Endothelial cell of umbilical vein (primary cell): ENCODE results near the gene NCKAP5. TPM values are rescaled to one million over a fixed set of nuclear protein-coding genes. Genes with fewer than 3 reads are reported as not detected.

Experiments
- BruUV-seq: library from RNA; stranded (reverse); fragments of 400-500 nt; replicated peaks from 2 replicates; lab custom pipeline; 2021; lab: Mats Ljungman, UMichigan
- CTCF ChIA-PET: fragments of 300-600, 350-600 bp; sonication (Branson Sonifier 250); formaldehyde crosslinking; loops from one replicate; lab custom pipeline; 2021; ENCODE audit warnings: antibody characterized with exemption, inconsistent platforms; lab: Charles Lee
- POLR2A ChIA-PET: fragments of 300-600, 350-600 bp; sonication (Branson Sonifier 250); formaldehyde crosslinking; loops from one replicate; lab custom pipeline; 2021; ENCODE audit warnings: antibody characterized with exemption, inconsistent platforms; lab: Charles Lee
- DNase-seq: peaks from one replicate; pipeline ENCODE4 v3.0.0-alpha.2; 2011; ENCODE audit warnings: low read depth, low spot score
- FAIRE-seq: peaks from 2 replicates; lab custom pipeline; 2011; peaks lifted over from hg19 to GRCh38; lab: Jason Lieb, UNC
- H2AFZ ChIP-seq: 2 replicates; pipeline ENCODE4 v1.6.0; 2012; ENCODE audit warnings: low read depth, low read length, control low read depth, inconsistent platforms
- H3K27ac ChIP-seq: 2 replicates; pipeline ENCODE4 v1.5.1; 2011; ENCODE audit warnings: low read depth, mild to moderate bottlenecking, control low read depth, low read length, moderate library complexity; ENCODE audit not compliant: insufficient read depth
- H3K27me3 ChIP-seq, 2 experiments: 2 replicates each; pipeline versions ENCODE4 v1.6.0 to v1.6.1; 2011; ENCODE audit warnings: low read length in 2 of 2, mixed read lengths in 1 of 2; ENCODE audit not compliant: control insufficient read depth in 2 of 2, insufficient read depth in 2 of 2
- H3K36me3 ChIP-seq, 2 experiments: 2 replicates in 1 of 2; 3 replicates in 1 of 2; pipeline ENCODE4 v1.5.1; 2011; ENCODE audit warnings: low read length in 2 of 2, mild to moderate bottlenecking in 1 of 2, moderate library complexity in 1 of 2; ENCODE audit not compliant: control insufficient read depth in 2 of 2, insufficient read depth in 2 of 2; ENCODE audit errors: extremely low read depth in 1 of 2
- H3K4me1 ChIP-seq: 3 replicates; pipeline ENCODE4 v1.5.1; 2011; ENCODE audit warnings: mild to moderate bottlenecking, low read length; ENCODE audit not compliant: control insufficient read depth, insufficient read depth; ENCODE audit errors: extremely low read depth
- H3K4me2 ChIP-seq: 2 replicates; pipeline ENCODE4 v1.6.1; 2011; ENCODE audit warnings: low read length, control low read depth, mixed read lengths; ENCODE audit not compliant: insufficient read depth
- H3K4me3 ChIP-seq, 3 experiments: fragments of 200-600 bp in 1 of 3; sonication (generic), shearing (Covaris generic) in 1 of 3; replicated peaks in 1 of 3; 2 replicates each; pipeline ENCODE4 v1.5.1; 2011 to 2016; ENCODE audit warnings: control low read depth in 3 of 3, low read length in 3 of 3, mild to moderate bottlenecking in 2 of 3, inconsistent platforms in 1 of 3, low read depth in 1 of 3, moderate library complexity in 1 of 3; ENCODE audit not compliant: insufficient read depth in 1 of 3
- H3K79me2 ChIP-seq: 2 replicates; pipeline ENCODE4 v1.6.0; 2012; ENCODE audit warnings: low read length, inconsistent platforms; ENCODE audit not compliant: control insufficient read depth, insufficient read depth
- H3K9ac ChIP-seq: replicated peaks from 2 replicates; pipeline ENCODE3; 2011; ENCODE audit warnings: low read length, control low read depth; ENCODE audit not compliant: insufficient read depth; ENCODE audit errors: extremely low read depth
- H3K9me1 ChIP-seq: replicated peaks from 3 replicates; pipeline ENCODE4 v1.6.0; 2011; ENCODE audit warnings: mild to moderate bottlenecking, low read length; ENCODE audit not compliant: control insufficient read depth, insufficient read depth; ENCODE audit errors: extremely low read depth
- H3K9me3 ChIP-seq: replicated peaks from 2 replicates; pipeline ENCODE4 v1.5.1; 2012; ENCODE audit warnings: low read length, inconsistent platforms; ENCODE audit not compliant: control insufficient read depth, insufficient read depth
- H4K20me1 ChIP-seq: replicated peaks from 2 replicates; pipeline ENCODE3; 2011; ENCODE audit warnings: mild to moderate bottlenecking, low read length; ENCODE audit not compliant: control insufficient read depth, insufficient read depth; ENCODE audit errors: extremely low read depth
- CTCF ChIP-seq, 2 donors: IDR thresholded peaks; 1 replicate in 1 of 2; 2 replicates in 1 of 2; pipeline ENCODE4 v1.5.1; 2011; ENCODE audit warnings: low read length in 2 of 2, mild to moderate bottlenecking in 2 of 2, moderate library complexity in 2 of 2, control low read depth in 1 of 2, inconsistent platforms in 1 of 2, low read depth in 1 of 2; ENCODE audit not compliant: insufficient read depth in 1 of 2; ENCODE audit errors: extremely low read depth in 1 of 2
- EZH2 ChIP-seq: IDR thresholded peaks from 2 replicates; pipeline ENCODE4 v1.6.1; 2012; ENCODE audit warnings: borderline replicate concordance, low read depth, mild to moderate bottlenecking, moderate library complexity, low read length, inconsistent platforms; ENCODE audit not compliant: severe bottlenecking
- FOS ChIP-seq: IDR thresholded peaks from 2 replicates; pipeline ENCODE4 v1.6.1; 2011; ENCODE audit warnings: mild to moderate bottlenecking, low read length, moderate library complexity, borderline replicate concordance; ENCODE audit not compliant: insufficient read depth
- GATA2 ChIP-seq: IDR thresholded peaks from 2 replicates; pipeline ENCODE4 v1.7.0; 2011; ENCODE audit warnings: low read depth, mild to moderate bottlenecking, moderate library complexity, mixed read lengths, low read length; ENCODE audit not compliant: insufficient read length, insufficient read depth
- JUN ChIP-seq: IDR thresholded peaks from 2 replicates; pipeline ENCODE4 v1.6.1; 2011; ENCODE audit warnings: borderline replicate concordance, low read depth; ENCODE audit not compliant: insufficient read length, insufficient read depth
- MYC ChIP-seq: IDR thresholded peaks from one replicate; pipeline ENCODE4 v1.6.1; 2011; ENCODE audit warnings: mild to moderate bottlenecking, low read depth, low read length
- POLR2A ChIP-seq: IDR thresholded peaks from 2 replicates; pipeline ENCODE4 v1.6.1; 2012; ENCODE audit warnings: low read depth, mild to moderate bottlenecking, control low read depth, low read length
- POLR2AphosphoS5 ChIP-seq: IDR thresholded peaks from 2 replicates; pipeline ENCODE4 v1.6.1; 2012; ENCODE audit warnings: low read depth, mild to moderate bottlenecking, control low read depth, low read length, moderate library complexity; ENCODE audit not compliant: insufficient read depth
- dilution Hi-C: fragments of 300-500 bp; cut with MboI; formaldehyde crosslinking; loops from one replicate; pipeline ENCODE4 v1.15.0; 2019; ENCODE audit warnings: low sequenced_read_pairs; ENCODE audit not compliant: extremely low pct_ligation_motif_present
- intact Hi-C: fragments of 100-400 bp; cut with micrococcal nuclease; formaldehyde crosslinking; loops from one replicate; pipeline ENCODE4 v1.10.0; 2022
- polyA plus RNA-seq, 4 experiments: library from polyadenylated mRNA; depleted of rRNA in 3 of 4; stranded (reverse) in 3 of 4; unstranded in 1 of 4; fragments of >200 nt; gene quantifications; 2 replicates each; pipeline versions ENCODE4 v1.2.1 to v1.2.3, GENCODE V29; 2011 to 2012; ENCODE audit warnings: missing spikeins in 1 of 4
- total RNA-seq: library from RNA; stranded (reverse); gene quantifications from 2 replicates; pipeline ENCODE4 v1.2.3, GENCODE V29; 2021
- TF ChIP-seq, protein P1 (sequence below): IDR thresholded peaks from 2 replicates; pipeline ENCODE4 v1.6.1; 2011; ENCODE audit not compliant: insufficient read depth, insufficient read length

Gene NCKAP5
- total and polyA plus RNA-seq, 2 donors (not counting 3 experiments of a cell fraction or from before 2014, with no cell fraction given) = 0.47 to 3.3 TPM

GRCh38 chr2:133158024-133158423 is 410.2 kb downstream of the NCKAP5 start:
- Histone ChIP-seq H3K27me3 (no peaks in the 10 kb centered on the region), H3K4me1 (no peaks in the 10 kb centered on the region), H3K79me2 (no peaks in the 10 kb centered on the region), H2AFZ (no peak overlapping the region), H3K4me2 (no peak overlapping the region), H3K4me3 (no peak overlapping the region), H3K27ac (no peak overlapping the region), H3K9ac (no peak overlapping the region), H3K9me3 (no peaks in the 10 kb centered on the region), H4K20me1 (no peaks in the 10 kb centered on the region), H3K36me3 (no peaks in the 10 kb centered on the region), H3K9me1 (no peaks in the 10 kb centered on the region)
- FAIRE-seq (no peak), DNase-seq (no peak)
- ChIA-PET CTCF (no interaction called here), POLR2A (no interaction called here)
- intact Hi-C loops (no loop called here), dilution Hi-C loops (no loop called here)
- BruUV-seq = no TSS peak
- TF ChIP-seq MYC = no peak
- TF ChIP-seq EZH2 = no peak

- Histone ChIP-seq H3K9me3 (no peaks in the 10 kb centered on the region), H3K36me3 (no peaks in the 10 kb centered on the region), H4K20me1 (no peaks in the 10 kb centered on the region), H2AFZ (no peak overlapping the region), H3K4me1 (no peaks in the 10 kb centered on the region), H3K9me1 (no peaks in the 10 kb centered on the region), H3K4me3 (no peak overlapping the region), H3K79me2 (no peaks in the 10 kb centered on the region), H3K27ac (no peak overlapping the region), H3K9ac (no peak overlapping the region), H3K4me2 (no peak overlapping the region), H3K27me3 (no peaks in the 10 kb centered on the region)
- FAIRE-seq (no peak), DNase-seq (no peak)
- ChIA-PET CTCF (interaction anchor here (0.9 kb wide), 1 partner anchor 15 kb away, joined by 3 read pairs; no protein-coding TSS in a partner anchor), POLR2A (no interaction called here)
- no peak for TF ChIP-seq MYC
- no peak for TF ChIP-seq FOS
- TF ChIP-seq JUN = no peak
- no peak for TF ChIP-seq POLR2A
- no peak for TF ChIP-seq GATA2
- no peak for TF ChIP-seq CTCF (IDR thresholded peaks at IDR 0.05; ENCODE audit: extremely low read depth in 1 of 2, insufficient read depth in 1 of 2, low read depth in 1 of 2, low read length in 2 of 2)
- TF ChIP-seq, protein P1, sequence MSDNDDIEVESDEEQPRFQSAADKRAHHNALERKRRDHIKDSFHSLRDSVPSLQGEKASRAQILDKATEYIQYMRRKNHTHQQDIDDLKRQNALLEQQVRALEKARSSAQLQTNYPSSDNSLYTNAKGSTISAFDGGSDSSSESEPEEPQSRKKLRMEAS = no peak
- TF ChIP-seq POLR2AphosphoS5 = no peak
- no peak for TF ChIP-seq EZH2
- dilution Hi-C loops (no loop called here), intact Hi-C loops (no loop called here)
- BruUV-seq = no TSS peak
These were observed 411.1 kb downstream of the NCKAP5 start for GRCh38 chr2:133157141-133157540.
